Anterior cingulate cortex (tissue), 58 donors: ENCODE data around the gene GRHPR.
"Not testable (repeated sequence)": the region's sequence is repeated elsewhere in the genome, so short reads cannot be mapped to it uniquely, and the experiment has no call there.

Experiments used
- DNase-seq, 58 donors: peaks; one replicate each; lab custom pipeline; 2025; lab: John Stamatoyannopoulos, UW

The GRHPR gene

DNA sequence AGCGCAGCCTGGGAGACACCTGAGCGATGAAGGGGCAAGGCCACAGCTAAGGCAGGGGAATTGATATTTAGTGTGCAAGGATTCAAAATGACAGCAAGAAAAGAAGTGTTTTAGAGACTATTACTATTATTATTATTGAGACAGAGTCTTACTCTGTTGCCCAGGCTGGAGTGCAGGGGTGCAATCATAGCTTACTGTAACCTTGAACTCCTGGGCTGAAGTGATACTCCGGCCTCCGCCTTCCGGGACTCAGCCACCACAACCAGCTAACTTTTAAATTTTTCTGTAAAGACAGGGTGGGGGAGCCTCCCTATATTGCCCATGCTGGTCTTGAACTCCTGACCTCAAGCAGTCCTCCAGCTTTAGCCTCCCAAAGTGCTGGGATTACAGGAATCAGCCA lies 3.3 kb upstream of the GRHPR start:
- DNase-seq: no peak

DNA sequence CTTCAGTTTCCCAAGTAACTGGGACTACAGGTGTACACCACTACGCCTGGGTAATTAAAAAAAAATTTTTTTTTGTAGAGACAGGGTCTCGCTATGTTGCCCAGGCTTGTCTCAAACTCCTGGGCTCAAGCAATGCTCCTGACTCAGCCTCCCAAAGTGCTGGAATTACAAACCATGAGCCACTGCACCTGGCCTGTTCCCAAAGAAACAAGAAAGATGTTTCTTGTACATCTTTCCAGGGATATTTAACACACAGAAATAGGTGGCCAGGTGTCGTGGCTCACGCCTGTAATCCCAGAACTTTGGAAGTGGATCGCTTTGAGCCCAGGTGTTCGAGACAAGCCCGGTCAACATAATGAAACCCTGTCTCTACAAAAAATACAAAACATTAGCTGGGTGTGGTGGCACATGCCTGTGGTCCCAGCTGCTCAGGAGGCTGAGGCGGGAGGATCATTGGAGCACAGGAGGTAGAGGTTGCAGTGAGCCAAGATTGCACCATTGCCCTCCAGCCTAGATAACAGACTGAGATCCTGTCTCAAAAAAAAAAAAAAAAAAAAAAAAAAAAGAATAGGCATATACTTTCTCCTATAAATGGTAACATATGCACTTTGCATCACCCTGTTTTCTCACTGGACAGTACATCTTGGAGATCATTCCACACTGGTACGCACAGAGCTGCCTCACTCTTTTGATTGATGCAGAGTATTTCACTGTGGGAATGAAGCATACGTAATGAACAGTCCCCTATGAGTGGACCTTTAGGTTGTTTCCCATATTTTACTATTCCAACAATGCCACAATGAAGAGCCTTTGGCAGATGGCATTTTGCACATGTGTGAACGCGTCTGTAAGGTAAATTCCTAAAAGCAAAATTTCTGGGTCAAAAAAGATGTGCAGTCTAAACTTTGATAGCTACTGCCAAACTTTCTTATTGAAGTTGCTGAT lies 2.0 kb upstream of the GRHPR start:
- no peak for DNase-seq

DNA sequence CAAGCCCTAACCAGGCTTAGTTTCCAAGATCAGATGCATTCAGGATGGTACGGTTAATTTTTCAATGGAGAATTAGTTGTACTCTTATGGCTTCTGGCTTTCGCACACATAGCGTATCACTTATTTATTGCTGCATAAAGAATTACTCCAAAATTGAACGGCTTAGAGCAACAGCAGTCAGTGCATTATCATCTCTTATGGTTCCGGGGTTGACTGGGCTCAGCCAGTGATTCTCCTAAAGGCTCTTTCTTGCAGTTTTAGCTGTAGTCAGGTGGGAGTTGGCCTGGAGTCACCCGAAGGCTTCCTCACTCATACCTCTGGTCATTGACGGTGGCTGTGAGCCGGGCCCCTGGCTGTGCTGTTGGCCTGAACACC lies 595 bp upstream of the GRHPR start:
- peak in 4 of 58 donors; percentile 44 to 70 (median 49) for DNase-seq

DNA sequence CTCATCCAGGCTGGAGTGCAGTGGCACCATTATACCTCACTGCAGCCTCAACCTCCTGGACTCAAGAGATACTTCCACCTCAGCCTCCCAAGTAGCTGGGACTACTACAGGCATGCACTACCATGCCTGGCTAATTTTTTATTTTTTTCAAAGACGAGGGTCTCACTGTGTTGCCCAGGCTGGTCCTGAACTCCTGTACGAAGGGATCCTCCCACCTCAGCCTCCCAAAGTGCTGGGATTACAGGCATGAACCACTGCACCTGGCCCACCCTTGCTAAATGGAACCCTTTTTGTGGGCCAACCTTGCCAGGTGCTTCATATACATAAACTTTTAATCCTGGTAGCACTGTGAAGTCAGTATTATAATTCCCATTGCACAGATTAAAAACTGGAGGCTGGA lies 1.0 kb downstream of the GRHPR start:
- DNase-seq: no peak

- no peak for DNase-seq
Measured at GRCh38 chr9:37424204-37424685, 1.7 kb downstream of the GRHPR start.

- DNase-seq: no peak
Measured at GRCh38 chr9:37424686-37425297, 2.3 kb downstream of the GRHPR start.

GRCh38 chr9:37425298-37425752 lies 2.8 kb downstream of the GRHPR start:
- peak in 5 of 58 donors; percentile 12 to 38 (median 18) for DNase-seq

DNA sequence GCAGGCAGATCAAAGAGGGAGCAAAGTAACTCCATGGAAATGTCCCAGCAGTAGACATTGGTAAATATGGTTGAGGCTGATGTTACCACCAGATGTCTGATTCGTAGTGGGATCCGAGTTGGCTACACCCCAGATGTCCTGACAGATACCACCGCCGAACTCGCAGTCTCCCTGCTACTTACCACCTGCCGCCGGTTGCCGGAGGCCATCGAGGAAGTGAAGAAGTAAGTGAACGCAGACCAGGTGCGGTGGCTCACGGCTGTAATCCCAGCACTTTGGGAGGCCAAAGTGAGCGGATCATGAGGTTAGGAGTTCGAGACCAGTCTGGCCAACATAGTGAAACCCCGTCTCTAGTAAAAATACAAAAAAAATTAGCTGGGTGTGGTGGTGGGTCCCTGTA lies 3.9 kb downstream of the GRHPR start:
- DNase-seq: not testable (repeated sequence)

- DNase-seq: no peak
Measured at GRCh38 chr9:37426846-37427245, 4.3 kb downstream of the GRHPR start.

DNA sequence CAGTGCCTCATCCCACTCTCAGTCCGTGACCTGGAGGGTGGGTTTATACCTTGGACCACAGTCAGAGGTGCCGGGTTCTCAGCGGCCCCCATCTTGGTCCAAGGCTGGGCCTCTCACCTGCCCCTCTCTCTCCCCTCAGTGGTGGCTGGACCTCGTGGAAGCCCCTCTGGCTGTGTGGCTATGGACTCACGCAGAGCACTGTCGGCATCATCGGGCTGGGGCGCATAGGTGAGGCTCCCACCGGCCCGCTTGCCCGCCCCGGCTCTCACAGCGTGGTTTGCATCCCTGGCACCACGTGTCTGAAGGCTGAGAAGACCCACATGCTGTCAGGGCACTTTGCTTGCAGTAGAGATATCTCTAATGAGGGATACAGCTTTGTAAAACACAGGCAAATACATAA lies 5.8 kb downstream of the GRHPR start:
- no peak for DNase-seq

DNA sequence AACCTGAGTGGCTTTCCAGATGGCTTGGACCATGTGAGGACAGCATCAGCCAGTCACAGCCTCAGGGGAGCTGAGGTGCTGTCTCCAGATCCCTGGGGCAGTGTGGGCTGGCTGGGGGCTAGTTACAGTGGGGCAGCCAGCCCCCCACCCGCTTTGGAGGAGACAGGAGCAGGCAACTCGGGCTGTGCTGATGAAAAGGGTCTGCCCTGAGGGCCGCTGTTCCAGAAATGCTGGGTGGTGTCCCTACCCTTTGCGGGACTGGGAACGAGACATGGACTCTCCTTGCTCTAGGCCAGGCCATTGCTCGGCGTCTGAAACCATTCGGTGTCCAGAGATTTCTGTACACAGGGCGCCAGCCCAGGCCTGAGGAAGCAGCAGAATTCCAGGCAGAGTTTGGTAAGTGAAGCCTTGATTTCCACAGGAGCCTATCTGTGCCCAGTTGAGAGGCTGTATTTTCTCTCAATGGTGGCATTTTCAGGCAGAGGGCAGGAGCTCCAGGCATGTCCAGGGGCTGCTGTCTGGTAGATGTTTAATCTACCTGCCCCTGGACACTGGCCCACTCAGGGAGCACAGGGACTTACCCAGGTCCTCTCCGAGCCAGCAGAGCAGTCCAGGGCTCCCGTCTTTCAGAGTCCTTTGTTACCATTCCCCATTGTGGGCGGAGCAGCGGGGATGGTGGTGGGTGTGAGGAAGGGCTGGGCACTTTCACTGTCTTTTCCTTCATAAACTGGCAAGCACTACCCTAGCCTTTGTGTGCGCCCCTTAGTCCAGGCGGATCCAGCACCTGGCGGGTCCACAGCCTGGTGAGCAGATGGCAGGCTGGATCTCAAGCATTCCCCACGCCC lies 7.2 kb downstream of the GRHPR start:
- DNase-seq: no peak

GRCh38 chr9:37430841-37431597 lies 8.5 kb downstream of the GRHPR start:
- peak in 52 of 58 donors; percentile 21 to 87 (median 60) for DNase-seq

GRCh38 chr9:37432020-37432419 lies 9.5 kb downstream of the GRHPR start:
- DNase-seq: no peak

DNA sequence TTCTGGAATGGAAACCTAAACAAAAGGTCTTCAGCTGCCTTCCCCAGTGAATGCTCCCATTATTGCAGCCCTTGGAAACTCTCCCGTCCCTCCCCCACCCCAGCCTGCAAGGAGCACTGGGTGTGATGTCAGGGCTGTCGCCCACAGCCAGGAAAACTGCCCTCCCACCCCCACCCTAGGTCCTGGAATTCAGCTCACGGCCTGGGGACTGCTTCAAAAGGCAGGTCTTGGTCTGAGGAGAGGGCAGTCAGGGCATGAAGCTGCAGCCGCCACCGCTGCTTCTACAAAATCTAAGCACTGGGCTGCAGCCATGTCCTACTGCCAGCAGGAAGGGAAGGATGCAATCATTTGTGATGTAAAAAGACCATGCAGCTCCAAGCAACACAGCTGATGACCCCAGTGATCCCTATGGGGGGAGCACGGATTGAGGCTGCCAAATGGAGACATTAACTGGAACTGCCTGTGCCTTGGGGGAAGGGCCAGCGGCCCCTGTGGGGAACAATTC lies 11.4 kb downstream of the GRHPR start:
- DNase-seq: peak in 54 of 58 donors; percentile 40 to 95 (median 81)

DNA sequence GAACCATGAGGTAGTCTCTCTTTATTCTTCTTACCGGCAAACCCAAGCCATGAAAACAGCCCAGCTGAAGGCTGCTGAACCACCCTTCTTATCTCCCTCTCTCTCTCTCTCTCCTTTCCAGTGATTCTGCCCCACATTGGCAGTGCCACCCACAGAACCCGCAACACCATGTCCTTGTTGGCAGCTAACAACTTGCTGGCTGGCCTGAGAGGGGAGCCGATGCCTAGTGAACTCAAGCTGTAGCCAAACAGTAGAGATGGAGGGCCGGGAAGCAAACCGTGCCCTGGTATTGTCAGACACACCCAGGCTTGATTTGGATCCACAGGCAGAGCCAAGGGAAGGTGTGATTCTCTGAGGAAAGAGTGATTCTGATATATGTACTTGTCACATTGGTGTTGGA lies 14.0 kb downstream of the GRHPR start:
- peak in 17 of 58 donors; percentile 9 to 47 (median 15) for DNase-seq

DNA sequence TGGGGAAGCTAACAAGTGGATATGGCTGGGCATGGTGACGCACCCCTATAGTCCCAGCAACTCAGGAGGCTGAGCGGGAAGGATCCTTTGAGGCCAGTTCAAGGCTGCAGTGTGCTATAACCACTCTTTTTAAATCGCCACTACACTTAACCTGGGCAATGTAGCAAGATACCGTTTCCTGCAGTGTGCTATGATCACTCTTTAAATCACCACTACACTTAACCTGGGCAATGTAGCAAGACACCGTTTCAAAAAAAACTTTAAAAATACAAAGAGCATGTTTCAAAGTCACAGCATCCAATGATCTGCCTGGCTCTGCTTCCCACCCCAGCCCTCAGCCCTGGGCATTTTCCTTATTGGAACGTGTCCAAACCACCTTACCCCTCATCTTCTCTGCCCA lies 14.5 kb downstream of the GRHPR start:
- DNase-seq: no peak

DNA sequence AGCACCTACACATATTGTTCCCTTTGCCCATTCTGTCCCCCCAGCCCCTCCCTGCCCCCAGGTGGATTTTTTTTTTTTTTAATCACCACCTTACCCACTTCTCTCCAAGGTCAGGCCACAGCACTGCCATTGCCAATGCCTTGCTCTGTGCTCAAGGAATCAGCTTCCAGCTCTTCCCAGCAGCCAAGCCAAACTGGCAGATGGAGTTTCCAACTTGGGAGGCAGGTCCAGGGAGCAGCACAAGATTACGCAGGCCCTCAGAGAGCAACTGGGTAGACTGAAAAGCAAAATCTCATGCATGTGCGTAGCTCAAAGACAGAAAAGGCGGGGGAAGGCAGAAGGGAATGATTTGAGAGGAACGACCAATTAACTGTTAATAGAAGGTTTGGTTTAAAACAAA lies 15.1 kb downstream of the GRHPR start:
- peak in 11 of 58 donors; percentile 6 to 53 (median 22) for DNase-seq

DNA sequence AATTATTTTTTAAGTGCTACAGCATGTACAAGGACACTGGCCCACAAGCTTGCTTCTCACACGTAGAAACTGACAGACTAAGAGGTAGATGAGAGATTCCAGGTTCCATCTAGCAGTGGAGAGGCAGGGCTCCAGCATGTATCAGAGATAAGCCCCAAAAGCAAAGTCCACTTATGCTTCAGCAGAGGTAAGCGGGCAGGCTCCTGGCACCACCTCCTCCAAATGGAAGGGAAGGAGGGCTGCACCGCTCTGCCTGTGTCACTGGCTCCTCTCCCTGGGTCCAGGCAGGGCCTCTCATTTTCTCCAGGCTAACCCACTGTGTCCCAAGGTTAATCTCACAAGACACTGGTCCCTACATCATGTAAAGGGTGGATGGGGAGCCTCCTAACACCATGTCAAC lies 15.9 kb downstream of the GRHPR start:
- DNase-seq: no peak

DNA sequence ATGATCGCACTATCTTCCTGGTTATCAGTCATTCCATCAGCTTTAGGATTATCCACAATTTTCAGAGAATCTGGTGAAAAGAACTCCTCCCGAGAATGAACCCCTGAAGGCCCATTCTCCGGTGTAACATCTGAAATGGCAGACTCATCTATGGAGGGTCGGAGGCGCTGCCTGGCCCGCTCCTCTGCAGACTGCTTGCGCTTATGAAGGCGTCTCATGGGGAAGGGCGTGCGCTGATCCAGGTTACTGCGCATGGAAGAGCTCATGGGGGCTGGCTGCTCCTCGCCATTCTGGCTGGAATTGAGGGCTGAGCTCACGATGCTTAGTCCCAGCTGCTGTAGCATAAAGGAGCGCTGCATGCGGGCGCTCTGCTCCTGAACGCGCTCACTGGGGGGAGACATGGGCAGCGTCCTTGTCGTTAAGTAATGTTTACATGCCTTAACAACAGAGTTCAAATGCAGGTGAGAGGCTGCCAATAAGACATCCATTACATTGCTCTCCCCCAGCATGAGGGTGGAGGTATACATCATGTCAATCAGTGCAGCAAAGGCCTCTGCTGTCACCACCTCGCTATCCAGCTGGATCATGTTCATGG lies 19.4 kb downstream of the GRHPR start:
- no peak for DNase-seq
